ENCODE data around the gene BIRC7.
A peak's percentile ranks its signal among the peaks of the same experiment; 100 is the strongest.

BIRC7 gene

GRCh38 chr20:63269724-63270123, 34.0 kb downstream of the BIRC7 start:
- Histone ChIP-seq H3K27me3 (replicated peaks) (peaks cover 11% of the 10 kb centered on the region), H3K27ac (no peak overlapping the region), H3K4me3 (ENCODE audit: low read depth, low read length) (no peak overlapping the region), H3K36me3 (replicated peaks) (peaks cover 4% of the 10 kb centered on the region)
- TF ChIP-seq CTCF (IDR thresholded peaks at IDR 0.05; ENCODE audit: low read depth, low read length, missing control alignments): no peak
- in situ Hi-C loops (cut with HindIII; ENCODE audit: low pct_ligation_motif_present, low sequenced_read_pairs): no loop called here
- no peak for DNase-seq

- no peak for DNase-seq
- Histone ChIP-seq H3K27me3 (replicated peaks) (peaks cover 5% of the 10 kb centered on the region), H3K36me3 (replicated peaks) (peaks cover 13% of the 10 kb centered on the region), H3K27ac (no peak overlapping the region), H3K4me3 (ENCODE audit: low read depth, low read length) (no peak overlapping the region)
- in situ Hi-C loops (cut with HindIII; ENCODE audit: low pct_ligation_motif_present, low sequenced_read_pairs): no loop called here
- TF ChIP-seq CTCF (IDR thresholded peaks at IDR 0.05; ENCODE audit: low read depth, low read length, missing control alignments): no peak
These were observed 35.1 kb downstream of the BIRC7 start for GRCh38 chr20:63270606-63271325.

GRCh38 chr20:63272105-63273058, 36.7 kb downstream of the BIRC7 start, which contains the start of gene ARFGAP1:
Gene ARFGAP1 (plus strand): TSS chr20:63272813. CDS start chr20:63275581, 2,768 bp downstream.
- H3K27me3 ChIP-seq (replicated peaks): no peaks in the 10 kb centered on the region
- H3K36me3 ChIP-seq (replicated peaks): peaks cover 28% of the 10 kb centered on the region
- H3K4me3 ChIP-seq (ENCODE audit: low read depth, low read length): peak within 1 kb of the TSS; percentile 94
- peak; percentile 79 for DNase-seq
- H3K27ac ChIP-seq: peak within 1 kb of the TSS; percentile 94
- TF ChIP-seq CTCF (IDR thresholded peaks at IDR 0.05; ENCODE audit: low read depth, low read length, missing control alignments): no peak
- in situ Hi-C loops (cut with HindIII; ENCODE audit: low pct_ligation_motif_present, low sequenced_read_pairs): no loop called here

- peaks cover 36% of the 10 kb centered on the region for H3K36me3 ChIP-seq (replicated peaks)
- no peaks in the 10 kb centered on the region for H3K27me3 ChIP-seq (replicated peaks)
- in situ Hi-C loops (cut with HindIII; ENCODE audit: low pct_ligation_motif_present, low sequenced_read_pairs): no loop called here
- no peak for TF ChIP-seq CTCF (IDR thresholded peaks at IDR 0.05; ENCODE audit: low read depth, low read length, missing control alignments)
- peak overlapping the region; percentile 94 for H3K27ac ChIP-seq
- H3K4me3 ChIP-seq (ENCODE audit: low read depth, low read length): peak overlapping the region; percentile 94
- no peak for DNase-seq
These were observed 37.4 kb downstream of the BIRC7 start for GRCh38 chr20:63273059-63273579.

GRCh38 chr20:63273635-63274380, 38.1 kb downstream of the BIRC7 start:
- in situ Hi-C loops (cut with HindIII; ENCODE audit: low pct_ligation_motif_present, low sequenced_read_pairs): no loop called here
- H3K36me3 ChIP-seq (replicated peaks): peaks cover 42% of the 10 kb centered on the region
- no peaks in the 10 kb centered on the region for H3K27me3 ChIP-seq (replicated peaks)
- peak overlapping the region; percentile 94 for H3K4me3 ChIP-seq (ENCODE audit: low read depth, low read length)
- TF ChIP-seq CTCF (IDR thresholded peaks at IDR 0.05; ENCODE audit: low read depth, low read length, missing control alignments): no peak
- DNase-seq: peak; percentile 84
- H3K27ac ChIP-seq: peak overlapping the region; percentile 94
